T-helper 1 cell treated with Interleukin-12 subunit alpha and Interleukin-12 subunit beta and Interleukin-4 antibody, amounts not matched to agents 30 ng/mL and 1 ng/mL, for 36 hours (primary cell): ENCODE data around the gene AFDN. TPM values are rescaled to one million over a fixed set of nuclear protein-coding genes. Genes with fewer than 3 reads are reported as not detected.
"Not testable (repeated sequence)": the region's sequence is repeated elsewhere in the genome, so short reads cannot be mapped to it uniquely, and the experiment has no call there.

Experiments used
- intact Hi-C: fragments of 100-400 bp; cut with micrococcal nuclease; formaldehyde crosslinking; loops from one replicate; pipeline ENCODE4 v1.15.1; 2024
- total RNA-seq: library from RNA; stranded (reverse); gene quantifications from 2 replicates; pipeline ENCODE4 v1.2.3, GENCODE V29; 2022

Gene AFDN
- total RNA-seq, 1 donor from 2014 or later = 77.7 TPM

GRCh38 chr6:167995731-167996151 lies 169.0 kb downstream of the AFDN start:
- intact Hi-C loops = no loop called here

- intact Hi-C loops = no loop called here
Observed at GRCh38 chr6:167996424-167997199, 169.9 kb downstream of the AFDN start.

GRCh38 chr6:167997642-167998041 lies 170.9 kb downstream of the AFDN start, which contains the start of gene KIF25:
KIF25 (plus strand) TSS chr6:167997671; CDS start chr6:168029586, 31,915 bp downstream.
- intact Hi-C loops = no loop called here

GRCh38 chr6:167998215-167998614 lies 171.5 kb downstream of the AFDN start:
- intact Hi-C loops = no loop called here

- intact Hi-C loops = no loop called here
Observed at GRCh38 chr6:168000198-168001028, 173.7 kb downstream of the AFDN start.

GRCh38 chr6:168001029-168001332 lies 174.3 kb downstream of the AFDN start:
- intact Hi-C loops = no loop called here

GRCh38 chr6:168001514-168001913 lies 174.8 kb downstream of the AFDN start:
- intact Hi-C loops = not testable (repeated sequence)

GRCh38 chr6:168002804-168003203 lies 176.1 kb downstream of the AFDN start:
- intact Hi-C loops = no loop called here

- intact Hi-C loops = no loop called here
Observed at GRCh38 chr6:168004023-168004422, 177.3 kb downstream of the AFDN start.

GRCh38 chr6:168004945-168005344 lies 178.2 kb downstream of the AFDN start:
- intact Hi-C loops = no loop called here

GRCh38 chr6:168005796-168006195 lies 179.1 kb downstream of the AFDN start:
- intact Hi-C loops = no loop called here

- intact Hi-C loops = no loop called here
Observed at GRCh38 chr6:168007592-168008338, 181.1 kb downstream of the AFDN start.

- intact Hi-C loops = no loop called here
Observed at GRCh38 chr6:168009331-168009730, 182.6 kb downstream of the AFDN start.

GRCh38 chr6:168011291-168011690 lies 184.6 kb downstream of the AFDN start:
- intact Hi-C loops = no loop called here

GRCh38 chr6:168012431-168013249 lies 185.9 kb downstream of the AFDN start:
- intact Hi-C loops = no loop called here

- intact Hi-C loops = no loop called here
Observed at GRCh38 chr6:168013250-168013915, 186.7 kb downstream of the AFDN start.

GRCh38 chr6:168014428-168014827 lies 187.7 kb downstream of the AFDN start:
- intact Hi-C loops = no loop called here

GRCh38 chr6:168015009-168015408 lies 188.3 kb downstream of the AFDN start:
- intact Hi-C loops = no loop called here

- intact Hi-C loops = no loop called here
Observed at GRCh38 chr6:168015482-168016175, 188.9 kb downstream of the AFDN start.

- intact Hi-C loops = no loop called here
Observed at GRCh38 chr6:168016176-168016620, 189.5 kb downstream of the AFDN start.
